Stimulated activated CD8-positive, alpha-beta memory T cell treated with anti-CD3 and anti-CD28 coated beads, Interleukin-12 subunit alpha, Interleukin-12 subunit beta, amount 100 ng/mL, for 1 hour (primary cell): Measurements from ENCODE around the gene ZRANB1.
"Not testable (repeated sequence)": the region's sequence is repeated elsewhere in the genome, so short reads cannot be mapped to it uniquely, and the experiment has no call there.

Experiments
- DNase-seq: peaks from one replicate; pipeline ENCODE4 v3.0.0-alpha.2; 2020; ENCODE audit warnings: low read depth

The ZRANB1 gene

DNA sequence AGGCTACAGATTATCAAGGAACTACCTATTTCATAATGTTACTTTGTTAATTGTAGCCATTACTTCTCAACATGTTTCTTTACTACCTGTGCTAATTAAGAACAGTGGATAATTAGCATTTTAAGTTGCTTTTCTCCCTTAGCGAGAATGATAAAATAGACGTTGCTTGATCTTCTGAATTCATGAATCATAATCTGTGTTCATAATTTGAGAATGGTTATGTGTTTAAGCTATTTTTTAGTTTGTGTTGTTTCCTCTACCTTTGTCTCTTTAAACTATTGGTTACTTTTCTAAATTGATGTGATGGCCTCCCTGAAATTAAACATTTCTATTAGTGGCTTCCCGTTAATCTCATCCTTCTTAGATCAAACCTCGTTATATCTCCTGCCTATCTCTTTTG is at the start of gene ZRANB1:
TSS of gene ZRANB1 (plus strand) at position 301 of the 400 bp plus-strand sequence. CDS start 371 bp downstream, outside the sequence.
- DNase-seq = no peak

DNA sequence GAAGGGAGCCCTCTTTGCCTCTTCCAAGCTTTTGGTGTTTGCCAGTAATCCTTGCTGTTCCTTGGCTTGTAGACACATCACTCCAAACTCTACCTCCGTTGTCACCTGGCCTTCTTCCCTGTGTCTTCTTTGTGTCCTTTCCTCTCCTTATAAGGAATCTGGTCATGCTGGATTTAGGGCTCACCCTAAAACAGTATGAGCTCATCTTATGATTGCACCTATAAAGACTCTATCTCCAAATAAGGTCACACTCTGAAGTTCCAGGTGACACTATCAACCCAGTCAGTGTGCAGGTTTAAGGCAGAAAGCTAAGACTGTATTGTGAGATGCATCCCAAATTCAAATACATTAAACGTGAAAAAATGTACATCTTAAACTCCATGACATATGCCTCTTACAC is 49.0 kb upstream of the ZRANB1 start:
- no peak for DNase-seq

DNA sequence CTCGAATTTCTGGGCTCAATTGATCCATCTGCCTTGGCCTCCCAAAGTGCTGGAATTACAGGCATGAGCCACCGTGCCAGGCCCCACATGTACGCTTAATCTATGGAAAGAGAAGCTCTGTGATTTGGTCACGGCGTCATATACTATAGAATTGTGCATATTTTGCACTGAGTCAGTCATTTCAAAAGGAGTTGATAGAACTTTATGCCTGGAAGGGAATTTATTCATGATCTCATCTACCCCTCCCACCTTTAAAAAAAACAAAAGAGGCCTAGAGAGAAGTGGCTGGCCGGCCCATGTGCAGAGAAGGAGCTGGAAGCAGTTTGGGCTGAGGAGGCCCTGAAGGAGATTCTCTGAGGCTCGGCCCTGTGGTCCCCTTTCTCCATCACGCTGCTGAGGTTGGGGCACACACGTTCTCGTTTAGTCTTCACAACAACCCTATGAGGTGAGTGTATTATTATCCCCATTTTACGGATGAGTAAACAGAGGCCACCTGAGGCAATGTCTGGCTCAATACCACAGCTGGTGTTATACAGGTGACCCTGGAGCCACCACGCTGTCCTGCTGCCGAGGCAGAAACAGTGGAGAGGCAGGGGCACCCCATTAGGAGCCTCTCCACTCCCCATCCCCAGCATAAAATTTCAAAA is 47.2 kb upstream of the ZRANB1 start:
- DNase-seq = no peak

DNA sequence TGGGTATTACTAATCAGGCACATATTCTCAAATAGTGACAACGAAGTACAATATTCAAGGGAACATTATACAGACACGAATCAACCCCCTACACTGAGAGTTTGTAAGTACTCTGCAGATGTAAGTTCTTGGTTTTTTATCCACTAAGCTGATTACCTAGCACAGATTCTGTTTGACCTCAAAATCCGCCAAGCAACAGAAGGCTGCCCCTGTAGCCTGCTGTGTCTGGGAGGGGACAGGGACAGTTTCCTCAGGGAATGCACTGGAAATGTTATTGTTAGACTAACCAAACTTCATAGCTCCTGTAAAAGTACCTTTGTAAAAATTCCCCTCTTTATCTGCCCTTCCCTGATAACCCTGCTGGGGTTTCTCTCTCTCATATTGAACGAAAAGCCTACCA is 45.2 kb upstream of the ZRANB1 start:
- no peak for DNase-seq

DNA sequence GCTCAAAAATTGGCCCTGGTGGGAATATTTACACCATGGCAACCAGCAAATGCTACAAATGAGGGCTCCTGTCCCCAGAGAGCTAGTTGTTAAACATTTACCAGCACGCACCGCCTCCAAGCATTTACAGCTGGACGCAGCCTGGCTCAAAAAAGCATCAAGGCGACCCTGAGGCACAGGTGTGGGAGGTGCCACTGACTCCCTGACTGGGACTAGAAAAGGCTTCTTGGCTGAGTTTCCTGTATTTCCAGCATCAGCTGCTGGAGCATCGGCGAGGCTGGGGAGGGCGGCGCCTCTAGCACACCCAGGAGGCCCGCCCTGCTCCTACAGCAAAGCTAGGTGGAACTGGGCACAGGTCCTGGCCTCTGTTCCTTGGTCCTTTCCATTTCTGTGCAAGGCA is 43.5 kb upstream of the ZRANB1 start:
- DNase-seq = no peak

DNA sequence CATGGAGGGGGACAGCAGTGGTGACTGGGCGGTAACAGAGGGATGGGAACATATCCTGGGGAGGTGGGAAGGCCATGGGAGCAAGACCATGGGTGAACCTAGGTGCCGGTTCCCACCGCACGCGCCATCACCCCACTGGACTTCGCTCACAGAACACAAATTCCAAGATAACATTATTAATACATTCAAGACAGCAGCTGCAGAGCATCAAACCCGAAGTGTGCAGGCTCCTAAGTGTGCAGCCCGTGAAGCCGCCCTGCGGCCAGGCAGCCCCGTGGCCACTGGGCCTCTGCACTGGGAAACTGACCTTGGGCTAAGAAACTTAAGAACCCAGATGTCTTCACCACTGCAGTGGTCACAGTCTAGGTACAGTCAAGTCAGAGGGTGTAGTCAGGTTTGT is 42.8 kb upstream of the ZRANB1 start:
- no peak for DNase-seq

DNA sequence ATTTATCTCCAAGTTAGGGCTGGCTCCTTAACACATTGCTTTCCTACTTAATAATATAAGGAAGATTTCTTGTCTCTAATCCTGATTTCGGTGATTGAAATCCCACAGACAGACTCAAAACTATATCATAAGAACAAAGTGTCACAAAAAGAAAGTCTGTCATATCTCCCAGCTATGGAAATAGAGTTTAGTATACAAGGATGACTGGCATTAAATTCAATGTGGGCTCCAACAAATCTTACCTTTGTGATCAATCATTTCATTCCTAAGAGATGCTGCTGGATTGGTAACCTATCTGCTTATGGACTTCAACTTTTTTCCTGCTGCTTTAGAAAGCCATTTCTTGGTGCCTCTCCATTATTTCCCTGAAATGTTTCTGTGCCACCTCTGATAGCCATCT is 39.5 kb upstream of the ZRANB1 start:
- no peak for DNase-seq

DNA sequence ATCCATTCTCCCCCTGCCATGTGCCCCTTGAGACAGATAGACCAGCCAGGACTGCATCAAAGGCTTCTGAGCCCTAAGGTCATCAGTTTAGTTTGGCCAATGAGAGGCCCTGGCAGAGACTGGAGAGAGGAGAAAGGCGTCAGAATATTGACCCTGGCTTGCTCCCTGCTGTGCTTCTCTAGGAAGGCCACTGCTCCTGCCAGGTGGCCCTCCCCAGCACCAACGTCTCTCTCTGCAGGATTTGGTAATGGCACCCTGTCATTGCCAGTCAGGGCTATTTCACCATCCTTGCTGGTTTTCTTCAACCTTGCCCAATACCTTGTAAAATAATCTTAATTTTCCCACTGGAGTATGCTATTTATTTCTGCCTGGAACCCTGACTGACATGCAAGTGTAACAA is 38.8 kb upstream of the ZRANB1 start:
- no peak for DNase-seq

DNA sequence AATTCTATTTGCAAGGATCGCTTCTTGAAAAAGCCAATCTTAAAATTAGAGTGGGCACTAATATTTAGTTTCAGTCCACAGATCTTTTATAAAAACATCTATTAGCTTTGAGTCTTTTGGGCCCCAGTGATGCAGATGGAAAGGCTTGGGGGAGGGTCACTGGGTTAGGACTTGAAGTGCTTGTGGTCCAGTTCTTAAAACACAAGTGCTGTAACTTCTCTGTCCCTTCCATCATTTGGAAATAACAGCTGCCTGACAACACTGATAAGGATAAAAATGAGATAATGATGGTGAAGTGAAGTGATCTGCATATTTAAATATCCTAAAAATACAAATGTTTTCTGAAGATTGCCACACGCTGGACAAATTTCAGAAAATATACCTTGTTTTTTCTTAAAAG is 37.1 kb upstream of the ZRANB1 start:
- DNase-seq = no peak

DNA sequence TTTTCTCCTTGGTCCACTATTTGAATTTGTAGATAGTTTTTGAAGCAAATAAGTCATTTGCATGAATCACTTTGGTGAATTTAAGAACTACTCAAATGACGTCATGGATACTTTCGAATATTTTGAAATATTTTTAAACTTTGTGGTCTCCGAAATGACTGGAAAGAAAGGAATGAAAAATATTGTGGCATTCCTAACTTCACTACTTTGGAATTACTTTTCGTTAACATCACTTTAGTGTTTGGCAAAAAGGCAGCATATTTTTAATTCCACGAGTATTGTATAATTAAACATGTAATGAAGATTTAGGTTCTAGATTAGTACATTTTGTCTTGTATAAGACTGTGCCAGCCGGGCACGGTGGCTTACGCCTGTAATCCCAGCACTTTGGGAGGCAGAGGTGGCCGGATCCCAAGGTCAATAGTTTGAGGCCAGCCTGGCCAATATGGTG is 35.3 kb upstream of the ZRANB1 start:
- DNase-seq = no peak

DNA sequence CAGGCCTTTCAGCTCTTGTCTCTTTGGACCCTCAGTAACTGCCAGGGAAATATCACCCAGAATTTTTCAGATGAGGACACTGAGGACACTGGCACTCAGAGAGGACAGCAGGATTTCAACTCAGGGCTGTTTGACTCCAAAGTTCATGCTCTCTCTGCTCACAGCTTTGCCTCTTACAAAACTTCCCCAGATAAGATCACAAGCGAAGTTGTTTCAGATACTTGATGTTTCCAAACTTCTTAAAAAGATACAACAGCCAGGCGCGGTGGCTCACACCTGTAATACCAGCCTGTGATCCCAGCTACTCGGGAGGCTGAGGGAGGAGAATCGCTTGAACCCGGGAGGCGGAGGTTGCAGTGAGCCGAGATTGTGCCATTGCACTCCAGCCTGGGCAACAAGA is 32.4 kb upstream of the ZRANB1 start:
- no peak for DNase-seq

DNA sequence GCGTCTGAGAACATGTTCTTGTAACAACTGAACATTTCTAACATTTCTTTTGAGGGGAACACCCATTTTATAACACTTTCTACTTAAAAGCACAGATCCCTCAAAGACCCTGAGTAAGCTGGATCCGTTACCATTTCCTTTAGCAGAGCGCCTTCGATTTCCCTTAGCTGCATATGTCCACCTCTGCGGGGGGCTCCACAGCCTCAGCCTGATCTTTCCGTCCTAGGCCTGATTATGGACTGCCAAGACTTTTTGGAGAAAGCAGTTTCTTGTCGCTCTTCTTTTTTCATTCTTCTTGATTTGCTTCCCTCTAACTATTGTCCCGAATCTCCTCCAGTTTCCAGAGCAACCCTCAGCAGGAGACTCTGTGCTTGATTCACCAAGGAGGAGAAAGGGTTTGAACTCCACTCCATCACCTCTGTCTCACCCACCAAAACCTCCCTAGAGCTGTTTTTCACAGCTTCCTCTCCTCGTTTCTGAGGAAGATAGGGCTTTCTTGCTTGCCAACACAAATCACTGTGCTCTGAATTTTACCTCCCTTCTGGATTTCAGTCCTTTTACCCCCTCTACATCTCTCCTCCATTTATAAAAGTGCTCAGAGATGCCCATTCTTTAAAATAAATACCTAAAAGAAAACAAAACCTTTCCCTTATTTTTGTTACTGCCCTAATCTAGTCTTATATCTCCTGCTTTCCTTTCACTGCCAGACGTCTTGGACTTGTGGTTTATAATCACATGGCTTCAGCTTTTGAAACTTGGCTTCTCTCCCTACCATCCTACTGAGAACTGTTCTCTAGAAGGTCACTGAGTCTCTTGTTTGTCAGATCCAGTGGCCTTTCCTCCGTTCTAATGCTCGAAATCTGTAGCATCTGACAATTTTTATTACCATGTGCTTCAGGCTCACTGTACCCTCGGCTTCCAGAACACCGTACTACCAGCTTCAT is 30.5 kb upstream of the ZRANB1 start:
- no peak for DNase-seq

DNA sequence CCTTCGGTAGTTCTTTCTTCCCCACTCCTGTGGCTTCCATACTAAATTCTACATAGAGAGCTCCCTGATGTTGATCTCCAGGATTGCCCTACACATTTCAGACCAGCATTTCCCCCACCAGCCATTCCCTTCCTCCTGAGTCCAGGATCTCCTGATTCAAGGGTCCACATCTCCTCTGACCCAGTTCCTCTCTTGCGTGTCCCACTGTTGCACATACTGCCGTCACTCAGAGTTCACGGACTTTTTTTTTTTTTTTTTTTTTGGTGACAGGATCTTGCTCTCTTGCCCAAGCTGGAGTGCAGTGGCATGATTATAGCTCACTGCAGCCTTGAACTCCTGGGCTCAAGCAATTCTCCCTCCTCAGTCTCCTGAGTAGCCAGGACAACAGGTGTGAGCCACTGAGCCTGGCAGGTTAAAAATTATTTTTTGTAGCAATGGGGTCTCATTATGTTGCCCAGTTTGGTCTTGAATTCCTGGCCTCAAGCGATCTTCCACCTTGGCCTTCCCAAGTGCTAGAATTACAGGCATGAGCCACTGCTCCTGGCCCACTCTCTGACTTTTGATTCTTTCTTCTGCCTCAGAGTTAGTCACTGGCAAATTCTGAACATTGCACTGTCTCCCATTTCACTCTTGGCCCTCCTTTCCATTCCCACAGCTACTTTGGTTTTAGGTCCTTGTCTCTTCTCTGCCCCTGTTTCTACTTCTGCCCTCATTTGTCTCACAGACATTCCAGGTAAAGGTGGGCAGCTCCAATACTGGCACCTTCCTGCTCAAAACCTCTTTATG is 29.6 kb upstream of the ZRANB1 start:
- no peak for DNase-seq

DNA sequence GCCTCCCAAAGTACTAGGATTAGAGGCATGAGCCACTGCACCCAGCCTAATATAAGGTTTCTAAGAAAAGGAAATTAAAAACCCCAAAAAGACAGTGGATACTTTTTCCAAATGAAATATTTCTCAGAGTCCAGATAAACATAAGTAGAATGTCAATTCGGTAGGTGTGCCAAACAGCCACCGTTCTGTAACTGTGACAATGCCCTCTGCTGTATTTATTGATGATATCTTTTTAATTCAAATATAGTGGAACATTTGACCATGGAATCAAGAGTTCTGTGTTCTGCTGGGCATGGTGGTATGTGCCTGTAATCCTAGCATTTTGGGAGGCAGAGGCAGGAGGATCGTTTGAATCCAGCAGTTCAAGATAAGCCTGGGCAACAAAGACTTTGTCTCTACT is 28.8 kb upstream of the ZRANB1 start:
- no peak for DNase-seq

DNA sequence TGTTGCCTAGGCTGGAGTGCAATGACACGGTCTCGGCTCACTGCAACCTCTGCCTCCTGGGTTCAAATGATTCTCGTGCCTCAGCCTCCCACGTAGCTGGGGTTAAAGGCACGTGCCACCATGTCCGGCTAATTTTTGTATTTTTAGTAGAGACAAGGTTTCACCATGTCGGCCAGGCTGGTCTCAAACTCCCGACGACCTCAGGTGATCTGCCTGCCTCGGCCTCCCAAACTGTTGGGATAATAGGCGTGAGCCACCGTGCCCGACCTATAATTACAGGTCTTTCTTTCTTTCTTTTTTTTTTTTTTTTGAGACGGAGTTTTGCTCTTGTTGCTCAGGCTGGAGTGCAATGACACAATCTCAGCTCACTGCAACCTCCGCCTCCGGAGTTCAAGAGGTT is 27.5 kb upstream of the ZRANB1 start:
- not testable (repeated sequence) for DNase-seq

DNA sequence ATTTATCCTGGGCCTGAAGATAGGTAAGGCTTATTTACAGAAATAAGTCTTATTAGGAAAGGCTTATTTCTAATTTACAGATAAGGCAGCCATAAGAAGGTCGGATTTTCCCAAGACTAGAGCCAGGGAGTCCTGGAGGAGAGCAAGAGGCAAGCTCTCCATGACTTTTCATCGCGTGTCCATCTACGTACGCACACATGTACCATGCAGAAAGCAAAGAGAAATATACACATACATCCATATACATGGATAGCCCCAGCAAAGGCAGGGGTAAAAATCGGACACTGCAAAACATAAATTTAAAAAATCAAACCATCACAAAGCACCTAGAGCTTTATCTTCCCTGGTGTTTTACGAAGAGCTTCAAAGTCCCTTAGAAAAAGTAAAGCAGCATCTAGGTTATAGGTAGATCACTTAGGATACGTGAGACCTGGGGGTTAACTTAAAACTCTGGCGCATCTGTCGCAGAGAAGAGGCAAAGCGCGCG is 25.8 kb upstream of the ZRANB1 start:
- no peak for DNase-seq

DNA sequence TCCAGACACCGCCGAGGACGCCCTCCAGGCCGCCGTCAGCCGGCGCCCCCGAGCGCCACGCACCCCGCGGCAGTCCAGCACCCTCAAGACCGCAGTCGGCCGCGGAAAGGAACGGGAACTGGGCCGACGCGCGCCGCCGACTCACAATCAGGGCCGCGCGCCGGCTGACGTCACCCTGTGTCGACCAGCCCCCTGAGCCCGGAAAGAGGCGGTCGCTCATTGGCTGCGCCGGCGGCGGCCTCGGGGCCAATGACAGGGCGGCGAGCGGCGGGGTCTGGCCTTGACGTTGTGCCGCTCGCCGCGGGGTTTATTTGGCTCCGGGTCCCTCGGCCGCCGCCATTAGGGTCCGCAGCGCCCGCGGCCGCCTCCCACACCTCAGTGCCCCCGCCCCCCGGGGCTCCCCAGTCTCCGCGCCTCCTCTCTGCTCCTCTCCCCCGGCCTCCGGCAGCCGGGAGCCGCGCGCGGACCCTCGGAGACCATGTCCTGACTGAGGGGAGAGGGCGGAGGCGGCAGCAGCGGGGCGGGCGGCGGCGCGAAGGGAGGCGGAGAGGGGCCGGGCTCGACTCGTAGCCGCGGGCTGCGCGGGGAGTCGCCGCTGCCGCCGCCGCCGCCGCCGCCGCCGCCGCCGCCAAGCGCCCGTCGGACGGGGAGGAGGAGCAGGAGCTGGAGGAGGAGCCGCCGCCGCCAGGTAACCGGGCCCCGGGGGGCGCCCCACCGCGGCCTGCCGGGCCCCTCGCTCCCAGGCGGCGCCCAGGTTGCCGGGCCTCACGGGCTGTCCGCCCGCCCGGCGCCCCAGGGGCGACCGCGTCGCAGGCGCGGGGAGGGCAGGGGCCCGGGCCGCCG is 25.1 kb upstream of the ZRANB1 start:
- DNase-seq = peak; percentile 96

DNA sequence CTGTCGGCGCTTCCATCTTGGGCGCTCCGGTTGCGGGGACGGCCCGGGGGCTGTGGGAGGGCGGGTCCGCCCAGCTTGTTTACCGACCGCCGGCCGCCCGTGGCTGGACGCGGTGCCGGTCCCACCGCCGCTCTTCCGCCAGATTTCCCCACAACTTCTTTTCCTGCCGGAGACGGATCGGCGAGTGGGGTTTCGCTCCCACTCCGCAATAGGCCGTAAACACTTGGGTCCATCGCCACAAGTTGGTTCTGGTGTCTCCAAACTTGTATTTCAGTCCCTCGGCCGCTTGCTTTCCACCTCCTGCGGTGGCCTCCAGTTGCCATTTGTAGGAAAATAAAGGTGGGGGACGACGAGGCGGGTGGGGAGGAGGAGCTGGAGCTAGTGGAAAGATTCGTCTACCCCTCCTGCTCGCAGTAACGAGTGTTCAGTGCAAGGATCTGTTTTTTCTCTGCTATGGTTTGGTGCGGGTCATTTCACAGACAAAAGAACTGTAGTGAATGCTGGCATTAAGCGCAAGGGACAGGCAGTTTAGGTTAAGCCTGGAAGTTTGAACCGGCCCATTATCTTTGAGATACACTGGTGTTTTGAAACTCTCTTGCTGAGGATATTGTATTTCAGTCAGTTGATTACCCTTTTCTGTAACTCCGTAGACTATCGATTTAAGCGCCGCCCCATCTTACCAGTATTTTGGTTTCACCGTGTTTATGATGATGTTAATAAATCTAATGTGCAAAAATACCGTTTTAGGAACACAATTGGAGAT is 24.3 kb upstream of the ZRANB1 start:
- DNase-seq = no peak

DNA sequence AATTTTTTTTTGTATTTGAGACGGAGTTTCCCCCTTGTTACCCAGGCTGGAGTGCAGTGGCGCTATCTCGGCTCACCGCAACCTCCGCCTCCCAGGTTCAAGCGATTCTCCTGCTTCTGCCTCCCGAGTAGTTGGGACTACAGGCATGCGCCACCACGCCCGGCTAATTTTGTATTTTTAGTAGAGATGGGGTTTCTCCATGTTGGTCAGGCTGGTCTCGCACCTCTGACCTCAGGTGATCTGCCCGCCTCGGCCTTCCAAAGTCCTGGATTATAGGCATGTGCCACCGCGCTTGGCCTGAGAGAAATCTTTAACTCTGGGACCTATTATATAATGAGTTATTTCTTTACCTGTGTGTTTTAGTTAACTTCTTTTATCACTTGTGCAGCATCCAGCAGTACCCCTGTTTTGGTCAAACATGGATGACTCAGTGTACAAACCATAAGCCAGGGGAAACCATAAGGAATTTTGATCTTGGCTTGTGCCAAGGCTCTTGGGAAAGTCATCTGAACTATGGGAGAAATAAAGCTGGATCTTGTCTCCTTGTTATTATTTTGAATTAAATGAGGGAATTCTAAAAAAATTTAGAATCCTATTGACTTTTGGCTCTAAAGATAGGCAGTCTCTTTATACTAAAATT is 23.6 kb upstream of the ZRANB1 start:
- DNase-seq = no peak

DNA sequence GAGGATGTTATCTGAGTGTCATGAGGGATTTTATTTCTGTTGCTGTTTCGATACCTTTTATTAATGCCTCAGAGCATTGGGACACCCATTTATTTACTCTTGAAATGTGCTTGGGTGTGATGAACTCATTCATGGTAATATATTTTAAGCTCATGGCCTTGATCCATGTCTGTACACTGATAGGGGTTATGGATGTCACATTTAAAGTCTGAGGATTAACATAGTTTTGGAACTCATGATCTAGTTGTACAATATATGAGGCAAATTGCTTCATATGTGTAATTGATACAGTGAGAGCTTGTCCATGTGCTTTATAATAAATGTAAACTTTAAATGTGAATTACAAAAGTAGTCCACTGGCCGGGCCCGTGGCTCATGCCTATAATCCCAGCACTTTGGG is 23.0 kb upstream of the ZRANB1 start:
- no peak for DNase-seq
